ENCODE measurements around the gene YARS1.

GRCh38 chr1:32742956-32743355 is 74.2 kb downstream of the YARS1 start:
- TF ChIP-seq CTCF (conservative IDR thresholded peaks at IDR 0.05; ENCODE audit: low read depth in 2 of 2), result no peak
- no peak for TF ChIP-seq EZH2 (IDR thresholded peaks at IDR 0.05; ENCODE audit: low read depth, unreplicated experiment)
- no peak for TF ChIP-seq POLR2AphosphoS5 (IDR thresholded peaks at IDR 0.05; ENCODE audit: low read depth)
- no peak for TF ChIP-seq CREB1 (CRISPR knock-in tag; IDR thresholded peaks at IDR 0.05; ENCODE audit: low read depth)
- no peak for TF ChIP-seq ETS1 (IDR thresholded peaks at IDR 0.05)
- TF ChIP-seq NANOG (IDR thresholded peaks at IDR 0.05; ENCODE audit: borderline replicate concordance), result no peak
- no peak for TF ChIP-seq JUNB (IDR thresholded peaks at IDR 0.05; ENCODE audit: unreplicated experiment)
- TF ChIP-seq, protein P1, sequence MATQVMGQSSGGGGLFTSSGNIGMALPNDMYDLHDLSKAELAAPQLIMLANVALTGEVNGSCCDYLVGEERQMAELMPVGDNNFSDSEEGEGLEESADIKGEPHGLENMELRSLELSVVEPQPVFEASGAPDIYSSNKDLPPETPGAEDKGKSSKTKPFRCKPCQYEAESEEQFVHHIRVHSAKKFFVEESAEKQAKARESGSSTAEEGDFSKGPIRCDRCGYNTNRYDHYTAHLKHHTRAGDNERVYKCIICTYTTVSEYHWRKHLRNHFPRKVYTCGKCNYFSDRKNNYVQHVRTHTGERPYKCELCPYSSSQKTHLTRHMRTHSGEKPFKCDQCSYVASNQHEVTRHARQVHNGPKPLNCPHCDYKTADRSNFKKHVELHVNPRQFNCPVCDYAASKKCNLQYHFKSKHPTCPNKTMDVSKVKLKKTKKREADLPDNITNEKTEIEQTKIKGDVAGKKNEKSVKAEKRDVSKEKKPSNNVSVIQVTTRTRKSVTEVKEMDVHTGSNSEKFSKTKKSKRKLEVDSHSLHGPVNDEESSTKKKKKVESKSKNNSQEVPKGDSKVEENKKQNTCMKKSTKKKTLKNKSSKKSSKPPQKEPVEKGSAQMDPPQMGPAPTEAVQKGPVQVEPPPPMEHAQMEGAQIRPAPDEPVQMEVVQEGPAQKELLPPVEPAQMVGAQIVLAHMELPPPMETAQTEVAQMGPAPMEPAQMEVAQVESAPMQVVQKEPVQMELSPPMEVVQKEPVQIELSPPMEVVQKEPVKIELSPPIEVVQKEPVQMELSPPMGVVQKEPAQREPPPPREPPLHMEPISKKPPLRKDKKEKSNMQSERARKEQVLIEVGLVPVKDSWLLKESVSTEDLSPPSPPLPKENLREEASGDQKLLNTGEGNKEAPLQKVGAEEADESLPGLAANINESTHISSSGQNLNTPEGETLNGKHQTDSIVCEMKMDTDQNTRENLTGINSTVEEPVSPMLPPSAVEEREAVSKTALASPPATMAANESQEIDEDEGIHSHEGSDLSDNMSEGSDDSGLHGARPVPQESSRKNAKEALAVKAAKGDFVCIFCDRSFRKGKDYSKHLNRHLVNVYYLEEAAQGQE (IDR thresholded peaks at IDR 0.05; ENCODE audit: unreplicated experiment), result no peak
- no peak for TF ChIP-seq EZH2phosphoT487 (IDR thresholded peaks at IDR 0.05; ENCODE audit: unreplicated experiment)
- TF ChIP-seq STAT1 (IDR thresholded peaks at IDR 0.05; ENCODE audit: unreplicated experiment), result no peak
- no peak for TF ChIP-seq ZNF114 (CRISPR knock-in tag; IDR thresholded peaks at IDR 0.05)
- no peak for TF ChIP-seq ZNF462 (CRISPR knock-in tag; IDR thresholded peaks at IDR 0.05)
- no peak for TF ChIP-seq ZNF331 (CRISPR knock-in tag; IDR thresholded peaks at IDR 0.05; ENCODE audit: low read depth)
